GM10266 (cell line): ENCODE data around the gene DELE1.

Source experiments
- DNase-seq: peaks from one replicate; pipeline ENCODE4 v3.0.0; 2012; ENCODE audit errors: extremely low spot score
- CTCF ChIP-seq: IDR thresholded peaks from 2 replicates; pipeline ENCODE4 v1.5.1; 2012; ENCODE audit warnings: mild to moderate bottlenecking, low read depth; ENCODE audit not compliant: control insufficient read depth, insufficient read depth; ENCODE audit errors: missing control alignments

Gene DELE1

DNA sequence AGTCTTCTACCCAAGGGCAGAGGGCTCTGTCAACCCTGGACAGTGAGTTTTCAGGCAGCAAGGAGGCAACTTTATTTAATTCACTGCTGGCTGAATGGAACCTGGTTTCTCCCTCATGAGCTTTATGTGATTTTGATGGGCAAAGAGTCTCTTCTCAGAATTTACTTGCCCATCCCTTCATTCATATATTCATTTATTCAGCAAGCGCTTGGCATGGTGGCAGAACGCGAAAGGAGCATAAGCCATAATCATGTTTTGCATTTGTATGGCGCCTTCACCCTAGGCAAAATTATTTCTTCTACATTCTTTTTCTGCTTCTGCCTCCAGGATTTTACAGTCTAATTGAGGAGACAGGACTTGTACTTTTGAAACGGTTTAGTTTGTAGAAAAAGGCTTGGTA lies 8.0 kb downstream of the DELE1 start:
- DNase-seq = no peak
- TF ChIP-seq CTCF = no peak

GRCh38 chr5:141933151-141933550 lies 9.5 kb downstream of the DELE1 start:
- no peak for TF ChIP-seq CTCF
- no peak for DNase-seq

- no peak for DNase-seq
- TF ChIP-seq CTCF = no peak
Observed at GRCh38 chr5:141934099-141934844, 10.6 kb downstream of the DELE1 start.

GRCh38 chr5:141935538-141935937 lies 11.9 kb downstream of the DELE1 start:
- no peak for TF ChIP-seq CTCF

DNA sequence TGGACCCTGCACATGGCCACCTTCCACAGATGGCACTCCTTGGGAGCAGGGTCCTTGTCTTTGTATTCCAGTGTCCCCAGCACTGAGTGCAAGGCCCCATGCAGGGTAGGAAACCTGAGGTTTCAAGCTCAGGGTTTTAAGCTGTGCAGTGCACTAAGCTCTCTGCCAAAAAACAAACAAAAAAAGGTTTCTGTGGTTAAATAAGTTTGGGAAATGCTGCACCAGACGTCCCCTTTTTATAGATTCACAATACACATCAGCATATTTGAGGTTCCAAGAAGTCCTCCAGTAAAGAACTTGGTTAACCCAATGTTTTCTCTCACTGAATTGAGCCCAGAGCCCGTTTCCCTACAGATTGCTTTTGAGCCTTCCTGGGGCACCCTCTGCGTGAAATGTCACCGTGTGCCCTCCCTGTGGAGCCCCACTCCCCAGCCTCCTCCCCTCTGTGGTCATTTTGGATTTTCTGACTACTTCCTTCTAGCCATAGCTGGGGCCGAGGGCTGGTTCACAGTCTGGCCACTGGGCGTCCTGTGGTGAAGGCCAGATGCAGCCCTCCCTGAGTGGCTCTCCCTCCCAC lies 17.1 kb downstream of the DELE1 start:
- DNase-seq = no peak
- TF ChIP-seq CTCF = peak; percentile 3

More at GRCh38 chr5:141935538-141935937, 11.9 kb downstream of the DELE1 start:
- no peak for DNase-seq

- no peak for DNase-seq
- TF ChIP-seq CTCF = no peak
Observed at GRCh38 chr5:141941307-141941706, 17.6 kb downstream of the DELE1 start.

GRCh38 chr5:141941779-141942178 lies 18.1 kb downstream of the DELE1 start:
- DNase-seq = no peak
- TF ChIP-seq CTCF = no peak
